Muscle of arm (tissue), 12 donors: ENCODE data around the gene SNHG17. TPM values are rescaled to one million over a fixed set of nuclear protein-coding genes. Genes with fewer than 3 reads are reported as not detected.
"Not testable (repeated sequence)": the region's sequence is repeated elsewhere in the genome, so short reads cannot be mapped to it uniquely, and the experiment has no call there.

ENCODE experiments used
- DNase-seq: peaks from one replicate; pipeline ENCODE4 v3.0.0-alpha.2; 2013
- polyA plus RNA-seq, 12 donors: library from polyadenylated mRNA; unstranded; fragments of 120-200 nt; gene quantifications; one replicate each; pipeline ENCODE4 v1.2.1, GENCODE V29; 2013; ENCODE audit not compliant: insufficient read length in 12 of 12

SNHG17 gene
- polyA plus RNA-seq, 12 donors = 15.2 to 57.1 (median 18.3) TPM; not detected in 1

DNA sequence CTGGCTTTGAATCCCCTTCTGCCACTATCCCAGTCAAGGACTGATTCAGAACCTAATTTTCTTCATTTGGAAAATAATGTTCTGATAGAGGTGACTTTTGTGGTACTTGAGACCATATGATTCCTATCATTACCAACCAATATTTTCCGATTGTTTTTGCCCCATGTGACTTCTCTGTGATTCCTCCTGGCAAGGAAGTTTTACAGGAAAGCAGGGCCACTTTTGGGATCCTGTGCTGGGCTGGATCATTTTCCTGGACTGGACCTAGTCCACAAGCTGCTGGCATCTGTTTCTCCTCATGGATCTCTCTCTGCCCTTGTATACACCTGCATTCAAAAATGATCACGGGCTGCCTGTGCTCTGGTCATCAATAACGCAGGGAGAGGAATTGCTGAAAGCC lies 13.9 kb upstream of the SNHG17 start:
- no peak for DNase-seq

DNA sequence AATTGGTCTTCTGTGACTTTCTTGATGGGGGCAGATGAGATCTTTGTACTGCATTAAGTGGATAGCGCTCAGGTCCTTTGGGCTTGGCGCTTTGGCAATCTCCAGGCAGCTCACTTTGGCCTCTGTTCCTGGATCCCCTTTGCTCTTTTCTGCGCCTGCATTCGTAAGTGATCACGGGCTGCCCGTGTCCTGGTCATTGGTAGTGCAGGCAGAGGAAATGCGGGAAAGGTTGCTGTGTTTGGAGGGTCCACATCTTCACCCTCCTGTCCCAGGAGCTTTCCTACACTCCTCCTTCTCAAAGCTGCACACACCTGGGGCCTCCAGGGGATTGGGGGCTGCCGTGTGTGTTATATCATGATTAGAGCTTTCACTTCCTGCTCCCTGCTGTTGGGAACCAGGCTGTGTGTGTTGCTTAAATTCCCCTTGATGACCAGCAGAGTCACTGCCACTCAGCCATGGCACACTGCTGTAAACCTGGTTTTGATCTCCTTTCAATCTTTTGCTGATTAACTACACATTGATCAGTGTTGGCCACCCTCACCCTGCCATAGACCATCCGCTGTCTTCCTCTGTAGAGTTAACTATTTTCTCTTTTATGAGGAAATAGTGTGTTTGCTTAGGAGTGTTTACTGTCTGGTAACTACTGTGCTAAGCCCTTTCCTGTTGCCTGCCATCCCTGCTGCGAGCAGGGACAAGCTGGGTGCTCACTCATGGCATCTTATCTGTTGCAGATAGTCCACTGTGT lies 13.0 kb upstream of the SNHG17 start:
- no peak for DNase-seq

DNA sequence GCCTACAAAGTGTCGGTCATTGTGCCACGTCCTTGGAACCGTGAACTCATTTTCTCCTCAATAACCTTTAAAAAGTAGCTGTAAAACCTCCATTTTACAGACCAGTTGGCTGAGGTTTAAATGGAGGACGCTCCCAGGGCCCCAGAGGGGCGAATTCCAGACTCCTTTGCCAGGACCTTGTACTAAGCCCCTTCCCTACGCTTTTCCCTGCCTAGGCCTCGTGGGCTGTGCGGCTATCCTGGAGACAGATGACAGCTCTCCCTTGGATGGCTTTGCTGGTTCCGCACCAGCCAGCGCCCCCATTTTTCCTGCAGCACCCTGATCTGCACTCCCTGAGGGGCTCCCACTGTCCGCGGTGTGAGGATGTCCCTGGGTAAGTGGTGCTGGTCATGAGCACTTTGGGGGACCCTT lies 12.1 kb upstream of the SNHG17 start:
- no peak for DNase-seq

DNA sequence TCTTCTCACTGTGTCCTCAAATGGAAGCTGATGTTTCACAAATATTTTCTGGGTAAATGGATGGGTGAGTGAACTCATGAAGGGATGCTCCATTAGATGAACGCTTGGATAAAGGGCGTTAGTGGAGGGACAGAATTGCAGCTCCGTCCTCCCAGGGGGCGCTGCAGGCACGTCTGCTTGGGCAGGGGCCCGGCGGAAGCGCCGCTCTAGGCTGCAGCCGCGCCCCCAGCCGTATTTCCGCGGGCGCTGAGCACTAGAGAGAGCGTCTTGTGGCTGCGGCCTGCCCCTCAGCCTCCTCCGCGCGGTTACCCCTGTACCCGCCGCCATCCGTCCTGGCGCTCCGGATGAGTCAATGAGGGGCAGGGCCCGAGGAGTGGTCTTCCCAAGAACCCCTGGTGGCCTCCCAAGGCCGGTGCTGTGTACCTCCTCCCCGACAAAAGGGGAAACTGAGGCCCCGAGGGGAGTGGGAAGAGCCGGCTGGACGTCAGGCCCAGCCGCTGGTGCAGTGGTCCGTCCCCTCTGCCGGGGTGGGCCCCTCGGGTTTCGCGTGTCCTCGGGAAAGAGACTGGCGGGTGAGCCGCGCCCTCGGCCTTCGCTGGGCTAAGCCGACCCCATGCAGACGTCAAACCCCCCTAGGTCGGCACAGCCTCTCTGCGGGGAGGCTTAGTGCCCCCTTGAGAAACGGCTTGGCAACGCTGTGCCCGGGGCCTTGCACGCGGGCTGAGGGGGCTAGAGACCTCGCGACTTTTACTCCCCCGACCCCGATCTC lies 11.5 kb upstream of the SNHG17 start:
- peak; percentile 94 for DNase-seq

DNA sequence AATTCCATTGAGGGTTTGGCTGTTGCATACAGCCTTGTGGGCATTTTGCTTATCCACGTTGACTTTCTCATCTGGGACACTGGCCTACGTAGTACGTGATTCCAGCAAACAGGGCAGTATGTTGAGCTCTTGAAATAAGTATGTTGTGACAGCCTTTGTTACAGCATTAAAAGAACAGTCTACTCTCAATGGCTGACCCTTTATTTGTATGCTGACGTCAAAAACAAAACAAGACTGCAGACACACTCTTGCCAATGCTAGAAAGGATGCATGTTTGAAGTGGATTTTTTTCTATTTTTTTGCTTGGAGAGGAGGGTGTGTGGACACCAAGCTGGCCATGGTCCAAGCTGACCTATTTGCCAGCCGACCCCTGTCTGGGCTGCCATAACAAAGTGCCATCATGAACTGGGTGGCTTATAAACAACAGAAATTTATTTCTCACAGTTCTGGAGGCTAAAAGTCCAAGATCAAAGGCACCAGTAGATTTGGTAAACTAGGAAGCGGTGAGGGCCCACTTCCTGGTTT lies 10.8 kb upstream of the SNHG17 start:
- DNase-seq = peak; percentile 8

DNA sequence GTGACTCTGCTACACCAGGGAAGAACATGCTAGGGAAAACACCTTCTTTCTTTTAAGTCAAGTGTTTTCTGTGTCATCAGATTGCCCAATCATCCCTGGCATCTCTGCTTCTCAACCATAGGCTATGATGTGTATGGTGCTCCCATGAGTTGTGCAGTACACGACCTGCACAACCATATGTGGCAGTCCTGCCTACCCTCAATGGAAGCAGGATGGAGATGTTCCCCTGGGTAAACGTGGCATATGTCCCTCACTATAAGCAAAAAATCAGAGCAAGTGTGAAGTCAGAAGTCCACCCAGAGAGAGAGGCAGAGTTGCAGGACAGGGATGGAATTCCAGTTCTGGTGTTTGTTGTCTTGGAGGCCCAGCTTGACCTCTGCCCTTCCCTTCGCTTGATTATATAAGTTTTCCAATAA lies 10.3 kb upstream of the SNHG17 start:
- DNase-seq = no peak

DNA sequence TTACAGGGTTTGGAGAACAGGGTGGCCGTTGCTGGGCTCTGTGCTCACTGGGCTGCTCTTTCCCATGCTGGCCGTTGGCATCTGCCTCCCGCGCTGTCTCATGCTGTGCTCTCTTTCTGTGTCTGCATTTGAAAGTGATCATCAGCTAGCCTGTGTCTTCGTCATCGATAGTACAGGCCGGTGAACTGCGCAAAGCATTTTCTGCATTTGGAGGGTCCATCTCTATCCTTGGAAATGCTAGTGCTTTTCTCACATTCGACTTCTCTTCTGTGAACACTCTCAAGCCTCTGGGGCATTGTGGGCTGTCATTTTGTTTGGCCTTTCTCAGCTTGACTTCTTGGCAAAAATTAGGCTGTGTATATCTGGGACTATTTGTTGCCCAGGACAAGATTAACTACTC lies 6.8 kb upstream of the SNHG17 start:
- DNase-seq = no peak

DNA sequence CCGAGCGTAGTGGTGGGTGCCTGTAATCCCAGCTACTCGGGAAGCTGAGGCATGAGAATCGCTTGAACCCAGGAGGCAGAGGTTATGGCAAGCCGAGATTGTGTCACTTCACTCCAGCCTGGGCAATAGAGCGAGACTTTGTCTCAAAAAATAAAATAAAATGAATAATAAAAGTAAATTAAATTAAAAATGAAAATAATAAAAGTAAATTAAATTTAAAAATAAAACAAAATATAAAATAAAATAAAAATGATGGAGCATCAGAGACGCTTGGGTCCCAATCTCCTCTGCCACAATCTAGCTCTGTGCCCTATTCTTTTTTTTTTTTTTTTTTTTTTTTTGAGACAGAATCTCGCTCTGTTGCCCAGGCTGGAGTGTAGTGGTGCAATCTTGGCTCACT lies 6.0 kb upstream of the SNHG17 start:
- DNase-seq = not testable (repeated sequence)

DNA sequence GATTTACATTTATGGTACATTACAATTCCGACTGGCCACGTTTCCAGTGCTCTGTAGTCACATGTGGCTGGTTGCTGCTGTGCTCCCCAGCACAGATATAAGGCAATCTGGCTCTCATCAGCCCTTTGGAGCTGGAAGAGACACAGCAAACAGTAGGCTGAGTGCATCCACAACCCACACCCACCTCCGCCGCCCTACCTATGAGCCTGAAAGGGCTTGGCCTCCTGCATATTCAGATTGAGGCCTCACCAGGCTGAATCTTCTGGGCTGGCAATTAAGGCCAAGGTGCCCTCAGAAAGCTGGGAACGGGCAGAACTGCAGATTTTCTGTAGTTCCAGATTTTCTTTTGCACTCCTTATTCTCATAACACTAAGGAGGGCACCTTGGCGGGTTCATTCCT lies 2.7 kb upstream of the SNHG17 start:
- no peak for DNase-seq

DNA sequence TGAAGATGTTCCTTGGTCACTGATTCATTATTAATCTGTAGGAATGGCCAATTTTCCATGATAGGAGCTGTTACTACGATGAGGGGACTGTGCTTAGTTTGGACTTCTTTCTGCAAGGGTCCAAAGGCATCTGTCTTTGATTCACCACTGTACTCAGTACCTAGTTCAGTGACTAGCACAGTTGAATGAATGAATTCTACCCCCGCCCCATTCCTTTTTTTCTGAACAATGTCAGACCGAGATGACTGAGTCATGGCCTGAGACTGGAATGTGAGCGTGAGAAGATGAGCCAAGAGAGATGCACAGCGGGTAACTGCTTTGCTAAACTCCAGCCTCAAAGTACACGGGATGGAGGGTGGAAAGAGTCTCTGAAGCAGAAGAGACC lies 419 bp upstream of the SNHG17 start:
- DNase-seq = no peak

DNA sequence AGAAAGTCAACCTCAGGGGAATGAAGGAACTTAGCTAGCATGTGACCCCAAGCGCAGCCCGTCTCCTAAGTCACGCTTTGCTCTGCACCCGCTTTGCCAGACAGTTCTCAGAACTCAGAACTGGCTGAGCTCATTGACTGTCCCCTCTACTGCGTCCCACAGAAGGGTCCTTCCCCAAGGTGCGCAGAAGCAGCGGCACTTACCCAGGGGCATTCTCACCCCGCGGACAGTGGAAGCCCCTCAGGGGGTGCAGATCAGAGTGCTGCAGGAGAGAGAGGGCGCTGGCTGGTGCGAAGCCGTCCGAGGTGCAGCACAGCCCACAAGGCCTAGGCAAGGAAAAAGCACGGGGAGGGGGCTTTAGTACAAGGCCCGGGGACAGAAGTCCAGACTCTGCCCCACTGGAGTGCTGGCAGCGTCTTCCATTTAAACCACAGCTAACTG lies 807 bp downstream of the SNHG17 start:
- peak; percentile 14 for DNase-seq

DNA sequence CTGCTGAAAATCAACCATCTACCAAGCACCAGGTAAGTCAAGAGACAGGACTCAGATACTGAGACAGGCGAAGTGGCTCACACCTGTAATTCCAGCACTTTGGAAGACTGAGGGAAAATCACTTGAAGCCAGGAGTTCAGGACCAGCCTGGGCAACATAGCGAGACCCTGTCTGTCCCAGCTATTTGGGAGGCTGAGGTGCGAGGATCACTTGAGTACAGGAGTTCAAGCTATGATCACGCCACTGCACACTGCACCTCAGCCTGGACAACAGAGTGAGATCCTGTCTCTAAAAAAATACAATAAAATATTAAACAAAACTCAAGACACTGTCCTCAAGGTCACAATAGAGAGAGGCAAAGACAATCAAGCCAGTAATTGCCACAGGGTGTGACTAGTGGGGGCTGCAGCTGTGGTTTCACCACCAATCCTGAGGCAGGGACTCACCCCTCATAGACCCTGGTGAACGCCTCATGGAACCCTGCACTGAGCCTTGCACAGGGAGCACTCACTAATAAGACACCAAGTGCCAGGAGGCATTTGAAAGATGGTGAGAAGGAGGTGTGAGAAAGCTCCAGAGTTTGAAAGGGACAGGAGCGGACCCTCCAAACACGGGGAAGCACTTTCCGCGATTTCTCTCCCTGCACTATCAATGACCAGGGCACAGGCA lies 1.7 kb downstream of the SNHG17 start:
- DNase-seq = no peak

DNA sequence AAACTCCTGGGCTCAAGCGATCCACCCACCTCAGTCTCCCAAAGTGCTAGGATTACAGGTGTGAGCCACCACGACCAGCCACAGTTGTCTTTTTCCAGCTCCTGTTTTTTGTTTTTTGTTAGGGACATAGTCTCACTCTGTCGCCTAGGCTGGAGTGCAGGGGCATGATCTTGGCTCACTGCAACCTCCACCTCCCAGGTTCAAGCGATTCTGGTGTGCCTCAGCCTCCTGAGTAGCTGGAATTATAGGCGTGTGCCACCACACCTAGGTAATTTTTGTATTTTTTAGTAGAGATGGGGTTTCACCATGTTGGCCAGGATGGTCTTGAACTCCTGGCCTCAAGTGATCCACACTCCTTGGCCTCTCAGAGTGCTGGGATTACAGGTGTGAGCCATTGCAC lies 2.3 kb downstream of the SNHG17 start:
- DNase-seq = not testable (repeated sequence)

DNA sequence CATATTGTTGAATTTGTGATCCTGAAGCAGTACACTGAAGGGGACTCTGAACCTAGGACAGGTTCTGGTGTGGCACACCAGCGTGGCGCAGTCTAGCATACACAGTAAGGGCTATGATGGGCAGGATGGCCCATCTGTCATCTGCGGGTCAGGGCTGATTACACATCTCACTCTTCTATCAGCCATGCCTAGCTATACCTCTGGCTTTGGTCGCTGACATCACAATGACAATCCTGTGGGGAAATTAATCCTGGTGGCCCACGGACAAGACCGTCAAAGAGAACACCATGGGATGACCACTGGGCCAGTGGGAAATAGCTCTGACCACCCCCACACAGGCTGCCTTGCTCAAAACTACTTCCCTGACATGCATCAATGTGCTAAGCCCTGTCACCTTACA lies 2.8 kb downstream of the SNHG17 start:
- no peak for DNase-seq

DNA sequence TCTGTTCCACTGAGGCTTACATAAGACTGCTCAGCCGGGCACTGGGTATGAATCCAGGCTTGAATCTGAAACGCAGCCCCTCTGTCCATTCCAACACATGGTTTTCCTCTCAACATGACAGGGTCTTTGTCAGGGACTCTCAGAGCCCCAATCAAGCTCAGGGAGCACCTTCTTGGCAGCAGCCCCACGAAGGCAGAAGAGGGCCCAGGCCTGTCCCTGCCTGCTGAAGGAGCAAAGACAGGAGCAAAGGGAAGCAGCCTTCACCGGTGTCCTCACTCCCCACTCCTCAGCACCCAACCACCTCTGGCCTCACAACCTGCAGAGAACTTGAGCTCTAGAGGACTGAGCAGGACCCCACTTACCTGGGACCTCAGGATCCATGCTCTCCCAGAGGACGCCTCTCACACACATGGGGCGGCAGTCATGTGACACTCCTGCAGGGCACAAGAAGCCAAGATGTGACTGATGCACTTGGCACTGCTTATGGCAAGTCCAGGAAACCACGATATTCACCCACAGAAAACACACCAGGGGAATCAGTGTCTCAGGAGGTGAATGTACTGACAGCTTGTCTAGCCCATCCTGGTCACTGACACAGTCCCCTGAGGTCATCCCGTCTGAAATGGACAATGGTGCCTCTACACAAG lies 4.3 kb downstream of the SNHG17 start:
- no peak for DNase-seq

DNA sequence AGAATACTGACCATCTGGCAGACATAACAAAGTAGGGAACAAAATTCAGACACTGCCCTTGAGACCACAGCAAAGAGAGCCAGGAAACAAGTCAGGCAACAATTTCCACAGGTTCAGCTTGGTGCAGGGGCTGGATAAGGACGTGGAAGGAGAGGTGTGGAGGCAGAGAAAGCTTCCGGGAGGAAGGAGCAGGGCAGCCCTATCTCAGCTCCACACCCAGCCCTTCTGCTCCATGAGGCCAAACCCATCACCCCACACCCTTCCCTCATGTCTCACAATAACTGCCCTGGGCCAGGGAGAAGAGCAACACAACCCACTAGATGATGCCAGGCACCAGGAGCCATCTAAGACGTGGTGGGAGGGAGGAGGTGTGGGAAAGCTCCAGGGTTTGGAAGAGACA lies 5.8 kb downstream of the SNHG17 start:
- DNase-seq = no peak

DNA sequence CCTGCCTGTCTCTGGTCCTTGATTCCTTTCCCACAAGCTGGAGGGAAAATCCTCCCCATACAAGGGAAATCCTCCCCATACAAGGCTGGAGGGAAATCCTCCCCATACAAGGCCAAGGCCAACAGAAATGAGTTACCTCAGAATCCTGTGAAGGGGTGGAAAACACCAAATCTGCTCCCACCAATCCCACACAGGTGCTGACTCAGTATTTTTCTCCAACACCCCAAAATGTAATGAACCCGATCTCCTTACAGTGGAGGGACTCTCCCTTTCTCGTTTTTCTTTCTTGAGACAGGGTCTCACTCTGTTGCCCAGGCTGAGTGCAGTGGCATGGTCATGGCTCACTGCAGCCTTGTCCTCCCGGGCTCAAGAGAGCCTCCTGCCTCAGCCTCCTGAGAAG lies 6.3 kb downstream of the SNHG17 start:
- DNase-seq = no peak

DNA sequence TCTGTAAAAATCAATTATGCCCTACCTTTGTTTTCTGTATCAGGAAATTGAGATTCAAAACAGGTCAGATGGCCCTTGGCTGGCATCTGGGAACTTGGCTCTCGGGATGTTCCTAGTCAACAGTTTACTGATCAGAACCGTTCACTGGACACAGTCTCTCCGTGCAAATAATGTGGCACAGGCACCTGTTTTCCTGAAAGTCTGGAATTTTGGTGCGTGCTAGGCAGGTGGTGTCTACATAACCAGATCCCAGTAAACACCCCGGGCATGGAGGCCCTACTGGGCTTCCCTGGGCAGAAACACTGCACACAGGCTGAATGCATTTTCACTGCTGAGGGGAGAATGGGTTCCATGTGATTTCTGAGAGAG lies 7.5 kb downstream of the SNHG17 start:
- no peak for DNase-seq

DNA sequence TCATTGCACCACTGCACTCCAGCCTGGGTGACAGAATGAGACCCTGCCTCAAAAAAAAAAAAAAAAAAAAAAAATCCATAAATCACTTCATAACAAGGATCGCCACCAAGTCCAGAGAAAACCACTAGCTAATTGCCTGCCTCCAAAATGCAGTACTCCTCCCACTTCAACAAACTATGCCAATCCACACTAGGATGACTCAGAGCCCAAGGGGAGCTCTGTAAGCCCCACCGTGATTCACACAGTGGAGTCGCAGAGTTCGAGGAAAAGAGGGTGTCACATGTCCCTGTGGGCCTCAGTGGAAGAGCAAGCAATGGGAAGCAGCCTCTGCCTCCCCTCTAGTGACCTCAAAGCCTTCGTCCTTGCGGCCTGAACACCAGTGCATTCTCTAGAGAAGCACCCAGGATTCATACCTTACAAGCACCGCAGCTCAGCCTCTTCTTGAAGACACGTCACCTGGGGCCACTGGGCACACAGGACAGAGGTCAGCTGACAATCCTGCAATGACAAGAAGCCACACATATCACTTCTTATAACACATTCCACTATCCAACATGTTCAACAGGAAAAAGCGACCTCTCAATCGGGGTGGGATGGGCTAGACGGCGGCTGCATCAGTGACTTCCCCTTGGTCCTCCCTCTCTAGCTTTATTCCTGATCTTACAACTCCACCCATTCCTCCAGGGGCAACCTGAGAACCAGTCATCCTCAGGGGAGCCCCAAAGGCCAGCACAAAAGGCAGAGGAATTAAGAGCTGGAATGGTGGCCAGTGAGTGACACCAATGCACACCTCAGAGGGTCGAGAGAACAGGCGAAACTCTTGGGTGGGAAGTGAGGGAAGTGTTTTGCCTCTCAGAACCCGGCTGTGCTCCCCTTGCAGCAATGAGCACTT lies 8.9 kb downstream of the SNHG17 start:
- DNase-seq = no peak

DNA sequence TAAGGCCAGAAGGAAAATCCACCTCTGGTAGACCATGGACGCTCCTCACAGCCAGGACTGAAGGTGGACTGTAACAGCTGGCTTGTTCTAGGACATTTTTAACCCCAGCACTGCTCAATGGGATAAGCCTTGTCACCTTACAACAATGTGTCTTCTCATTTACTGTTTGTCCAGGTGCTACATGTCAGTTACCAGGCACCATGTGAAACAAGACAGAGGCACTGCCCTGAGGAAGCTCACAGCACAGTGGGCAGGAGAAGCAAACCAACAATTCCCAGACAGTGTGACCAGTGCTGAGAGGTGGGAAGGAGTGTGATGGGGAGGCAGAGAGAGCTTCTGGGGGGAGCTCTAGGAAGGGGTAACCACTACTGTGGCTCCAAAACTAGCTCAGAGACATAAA lies 10.7 kb downstream of the SNHG17 start:
- no peak for DNase-seq

DNA sequence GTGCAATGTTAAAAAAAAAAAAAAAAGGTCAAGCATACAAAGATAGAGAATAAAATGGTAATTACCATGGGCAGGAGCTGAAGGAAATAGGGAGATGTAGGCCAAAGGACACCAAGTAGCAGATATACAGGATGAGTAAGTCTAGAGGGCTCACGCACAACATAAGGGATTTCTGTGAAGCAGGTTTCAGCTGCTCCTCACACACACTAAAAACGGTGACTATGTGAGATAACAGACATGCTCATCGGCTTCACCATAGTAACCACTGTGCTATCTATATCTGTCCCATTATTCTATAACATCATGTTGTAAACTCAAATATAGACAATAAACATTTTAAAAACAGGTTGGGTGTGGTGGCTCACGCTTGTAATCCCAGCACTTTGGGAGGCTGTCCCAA lies 11.6 kb downstream of the SNHG17 start:
- DNase-seq = no peak
